Measurements from ENCODE around the gene LY6G6D.
"Not testable (repeated sequence)": the region's sequence is repeated elsewhere in the genome, so short reads cannot be mapped to it uniquely, and the experiment has no call there.

Gene LY6G6D

DNA sequence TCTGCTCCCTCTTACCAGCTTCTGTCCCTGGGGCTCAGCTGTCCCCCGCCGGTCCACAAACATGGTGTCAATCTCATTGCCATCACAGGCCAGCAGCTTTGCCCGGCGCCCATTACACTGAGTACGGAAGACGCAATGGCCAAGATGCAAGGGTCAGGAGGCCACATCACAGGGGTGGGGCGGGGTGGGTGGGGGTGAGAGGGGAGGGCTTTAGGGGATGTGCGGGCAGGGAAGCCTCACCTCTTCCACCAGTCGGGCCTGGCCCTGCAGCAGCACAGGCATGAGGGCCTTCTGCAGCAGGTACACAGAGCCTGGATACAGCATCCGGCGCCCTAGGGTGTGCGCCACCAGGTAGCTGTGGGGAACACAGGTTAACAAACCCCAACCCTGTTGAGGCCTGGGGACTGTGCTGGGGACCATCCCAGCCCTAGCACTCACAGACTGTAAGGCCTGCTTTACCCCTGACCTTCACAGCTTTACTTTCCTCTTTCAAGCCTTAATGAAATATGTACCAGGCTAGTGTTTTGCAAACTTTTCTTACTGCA, 23.5 kb upstream of the LY6G6D start:
- DNase-seq (ENCODE audit: insufficient read length, low spot score) (no peak), FAIRE-seq (no peak)

DNA sequence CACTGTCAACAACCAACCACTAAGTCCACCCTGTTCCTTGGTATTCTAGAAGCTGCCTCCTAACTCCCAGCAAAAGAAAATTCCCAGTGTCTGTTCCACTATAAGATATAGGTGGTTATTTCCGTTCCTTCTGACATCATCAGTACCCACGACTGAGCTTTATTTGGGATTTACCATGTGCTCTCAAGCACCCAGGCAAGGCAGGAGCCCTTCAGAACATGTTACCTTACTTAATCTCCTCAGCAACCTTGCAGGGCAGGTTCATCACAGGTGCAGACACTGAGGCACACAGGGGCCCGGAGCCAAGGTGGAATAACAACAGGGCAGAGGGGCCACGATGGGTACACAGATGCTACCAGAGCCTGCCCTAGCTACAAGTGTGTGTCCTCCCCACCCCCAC, 22.8 kb upstream of the LY6G6D start:
- DNase-seq (ENCODE audit: insufficient read length, low spot score) (no peak), FAIRE-seq (no peak)

DNA sequence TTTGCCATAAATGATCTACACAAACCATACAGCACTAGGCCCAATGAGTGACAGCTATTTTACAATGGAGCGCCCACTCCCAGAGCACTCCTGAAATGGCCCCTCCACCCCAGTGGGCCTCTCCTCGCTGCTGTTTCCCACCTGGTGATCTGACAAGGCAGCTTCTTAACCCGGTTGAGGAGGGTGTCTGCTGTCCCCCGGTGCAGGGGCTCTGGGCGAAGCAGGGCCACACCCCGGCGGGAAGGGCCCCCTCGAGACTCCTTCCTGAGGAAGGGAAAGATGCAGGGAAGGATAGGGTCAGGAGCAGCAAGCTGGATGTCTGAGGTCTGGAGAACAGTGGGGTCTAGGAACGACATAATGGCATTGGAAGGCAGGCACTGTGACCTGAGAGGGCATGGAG, 22.3 kb upstream of the LY6G6D start:
- DNase-seq (ENCODE audit: insufficient read length, low spot score) (no peak), FAIRE-seq (no peak)

DNA sequence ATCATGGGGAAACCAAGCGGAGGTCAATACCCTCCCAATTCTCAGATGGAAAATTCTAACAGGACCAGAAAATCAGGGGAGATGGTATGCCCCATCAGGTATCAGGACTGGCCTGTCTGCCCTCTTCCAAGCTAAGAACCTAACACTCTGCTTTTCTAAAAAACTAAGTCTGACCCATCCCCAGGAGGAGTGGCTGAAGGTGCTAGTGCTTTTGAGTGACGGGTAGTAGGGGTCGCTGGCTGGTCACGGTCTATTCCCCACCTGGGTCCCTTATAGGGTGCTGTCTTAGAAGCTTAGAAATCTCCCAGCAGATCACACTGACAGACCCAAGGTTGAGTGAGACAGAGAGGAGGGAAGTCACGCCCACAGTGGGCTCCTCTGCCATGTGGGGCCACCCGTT, 21.6 kb upstream of the LY6G6D start:
- FAIRE-seq (no peak), DNase-seq (ENCODE audit: insufficient read length, low spot score) (no peak)

DNA sequence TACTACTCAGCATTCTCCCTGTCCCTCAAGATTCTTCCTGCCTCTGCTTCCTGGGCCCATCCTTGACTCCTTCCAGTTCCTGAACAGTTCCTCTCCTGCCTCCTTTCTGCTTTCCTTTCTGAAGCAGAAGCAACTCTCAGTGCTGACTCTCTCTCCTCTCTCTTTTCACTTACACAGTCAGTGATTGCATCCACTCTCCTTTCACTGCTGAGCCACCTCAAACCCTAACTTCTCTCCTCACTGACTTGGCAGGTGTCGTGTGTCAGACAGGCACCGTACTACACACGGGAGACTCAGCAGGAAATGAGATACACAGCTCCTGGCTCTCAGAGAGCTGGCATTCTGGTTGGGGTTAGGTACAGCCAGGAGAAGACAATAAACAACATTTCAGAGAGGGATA, 17.6 kb upstream of the LY6G6D start:
- FAIRE-seq = no peak

DNA sequence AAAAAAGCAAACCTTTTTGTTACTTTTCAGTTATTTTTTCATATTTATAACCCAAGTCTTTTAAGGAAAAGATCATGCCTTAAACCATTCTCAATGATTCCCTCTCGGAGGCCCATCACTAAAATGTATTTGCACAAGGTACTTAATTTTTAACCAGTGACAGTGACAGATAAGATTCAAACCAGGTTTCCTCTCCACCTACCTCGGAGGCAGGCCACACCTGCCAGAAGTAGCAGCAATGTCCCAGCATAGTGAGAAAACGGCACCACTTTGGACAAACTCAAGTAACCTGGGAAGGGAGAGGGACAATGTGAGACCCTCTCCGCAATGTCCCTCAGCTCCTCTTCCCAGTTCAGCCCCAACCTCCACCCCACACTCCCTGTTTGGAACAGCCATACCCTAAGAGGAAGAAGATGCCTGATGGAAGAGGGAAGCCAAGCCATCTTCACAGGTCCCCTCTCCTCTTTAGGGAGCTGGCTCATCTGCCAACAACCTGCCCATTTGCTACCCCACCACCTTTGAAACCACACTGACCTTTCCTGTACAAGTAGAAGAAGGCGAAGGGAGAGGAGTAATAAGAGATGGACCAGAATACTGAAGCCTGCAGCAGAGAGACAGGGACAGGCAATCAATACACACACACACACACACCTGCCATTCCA, 14.3 kb upstream of the LY6G6D start:
- no peak for FAIRE-seq
- DNase-seq (ENCODE audit: insufficient read length, low spot score) = no peak

More for the DNA sequence above, 17.6 kb upstream of the LY6G6D start:
- no peak for DNase-seq (ENCODE audit: insufficient read length, low spot score)

DNA sequence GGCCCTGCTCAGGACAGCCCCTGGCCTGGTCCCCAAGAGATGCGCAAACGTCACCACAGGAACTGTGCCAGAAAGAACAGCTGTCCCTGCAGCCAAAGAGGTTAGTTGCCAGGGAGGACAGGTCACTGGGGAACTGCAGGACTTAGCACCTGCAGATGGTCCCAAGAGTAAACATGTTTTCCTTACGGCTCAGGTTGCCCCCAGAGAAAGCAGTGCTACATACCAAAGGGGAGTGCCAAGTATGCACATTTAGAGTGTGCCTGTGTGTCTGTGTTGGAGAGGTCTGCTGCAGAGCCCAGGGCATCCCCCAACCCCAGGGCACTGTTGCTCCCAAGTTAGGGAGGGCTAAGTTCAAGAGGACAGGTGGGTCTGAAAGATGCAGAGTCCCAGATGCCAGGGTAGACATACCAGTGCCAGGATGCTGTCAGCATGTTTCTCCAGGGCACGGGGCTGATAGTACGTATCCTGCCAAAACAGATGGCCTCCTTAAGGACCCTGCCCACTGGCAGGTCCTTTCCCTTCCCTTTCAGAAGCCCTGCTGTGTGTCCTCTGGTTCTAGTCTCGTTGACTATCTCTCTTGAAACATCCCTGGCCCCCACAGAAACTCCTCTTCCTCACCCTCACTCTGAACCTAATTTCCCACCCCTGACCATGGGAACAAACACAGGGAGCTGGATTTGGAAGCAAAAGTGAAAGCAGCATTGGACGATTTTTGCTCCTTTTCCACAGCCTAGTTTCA, 13.3 kb upstream of the LY6G6D start:
- FAIRE-seq (no peak), DNase-seq (ENCODE audit: insufficient read length, low spot score) (no peak)

DNA sequence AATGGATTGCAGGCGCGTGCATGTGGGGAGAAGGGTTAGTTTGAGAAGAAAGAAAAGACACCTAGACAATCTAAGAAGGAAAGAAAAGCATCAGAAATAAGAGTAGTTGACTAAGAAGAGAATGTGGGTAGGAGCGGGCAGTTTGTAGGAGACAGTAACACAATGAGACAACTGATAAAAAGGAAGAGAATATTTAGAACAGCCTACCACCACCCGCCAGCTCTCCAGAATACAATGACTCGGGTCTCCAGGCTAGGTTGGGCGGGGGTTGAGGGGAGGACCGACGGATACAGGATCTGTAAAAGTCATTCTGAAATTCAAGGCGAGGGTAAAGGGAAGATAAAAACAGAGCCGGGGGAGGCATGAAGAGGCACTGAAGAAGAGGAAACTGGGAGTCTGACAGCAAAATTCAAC, 12.7 kb upstream of the LY6G6D start:
- no peak for FAIRE-seq
- no peak for DNase-seq (ENCODE audit: insufficient read length, low spot score)

DNA sequence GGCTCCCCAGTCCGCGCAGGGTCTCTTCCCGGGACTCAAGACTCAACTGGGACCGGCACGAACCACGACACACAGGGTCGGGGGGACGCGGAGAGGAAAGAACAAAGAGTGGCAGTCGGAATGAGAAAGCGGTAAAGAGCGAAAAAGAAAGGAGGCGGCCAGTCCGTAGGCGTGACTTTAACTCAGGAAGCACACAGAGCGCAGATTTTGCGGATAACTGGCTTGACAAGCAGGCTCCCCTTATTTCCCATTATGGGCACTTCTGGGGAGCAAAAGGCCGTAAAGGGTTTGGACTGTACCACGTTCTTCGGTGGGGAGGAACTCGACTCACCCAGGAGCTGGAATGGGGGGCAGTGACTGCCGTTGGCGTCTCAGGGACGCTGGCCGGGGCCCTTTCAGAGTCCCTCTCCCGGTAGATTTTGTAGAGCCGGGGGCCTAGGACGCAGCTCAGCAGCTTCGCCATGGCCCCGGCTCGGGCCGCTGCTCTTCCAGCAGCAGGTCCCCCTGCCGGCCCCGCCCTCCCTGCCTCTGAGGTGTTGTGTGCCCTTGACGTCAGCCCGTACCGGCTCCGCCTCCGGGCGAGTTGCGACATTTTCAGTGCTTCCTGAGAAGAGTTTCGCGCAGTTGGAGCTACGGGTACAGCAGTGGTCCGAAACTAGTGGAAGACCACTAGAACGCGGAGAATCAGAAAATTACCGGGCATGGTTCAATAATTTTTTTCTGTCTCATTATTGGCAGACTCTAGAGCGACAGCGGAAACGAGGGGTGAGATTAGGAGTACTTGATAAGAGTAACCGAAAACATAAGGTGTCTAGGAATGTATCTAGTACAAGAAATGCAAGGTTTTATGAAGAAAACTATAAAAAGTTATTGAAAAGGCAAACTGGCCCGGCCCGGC, 12.1 kb upstream of the LY6G6D start, which contains the start of gene ABHD16A:
TSS of gene ABHD16A (minus strand) at position 506 of the 898 bp plus-strand sequence. CDS start at position 463, 43 bp downstream.
- peak; percentile 98 for FAIRE-seq

DNA sequence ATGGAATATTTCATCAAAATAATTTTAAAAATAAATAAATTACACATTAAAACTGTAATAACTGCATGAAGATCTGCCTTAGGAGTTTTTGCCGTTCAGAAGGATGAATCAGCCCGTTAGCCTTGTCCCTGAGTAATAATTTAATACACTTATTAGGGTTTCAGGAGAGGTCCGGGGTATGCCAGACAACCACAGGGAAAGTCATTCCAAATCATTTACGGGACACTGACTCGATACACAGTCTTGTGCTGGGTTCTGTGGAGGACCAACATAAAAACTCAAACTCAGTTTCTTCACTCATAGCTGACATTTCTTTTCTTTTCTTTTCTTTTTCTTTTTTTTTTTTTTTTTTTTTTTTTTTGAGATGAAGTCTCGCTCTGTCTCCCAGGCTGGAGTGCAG, 9.2 kb upstream of the LY6G6D start:
- no peak for DNase-seq (ENCODE audit: insufficient read length, low spot score)
- no peak for FAIRE-seq

More for the DNA sequence above, 12.1 kb upstream of the LY6G6D start, which contains the start of gene ABHD16A:
- peak; percentile 99 for DNase-seq (ENCODE audit: insufficient read length, low spot score)

DNA sequence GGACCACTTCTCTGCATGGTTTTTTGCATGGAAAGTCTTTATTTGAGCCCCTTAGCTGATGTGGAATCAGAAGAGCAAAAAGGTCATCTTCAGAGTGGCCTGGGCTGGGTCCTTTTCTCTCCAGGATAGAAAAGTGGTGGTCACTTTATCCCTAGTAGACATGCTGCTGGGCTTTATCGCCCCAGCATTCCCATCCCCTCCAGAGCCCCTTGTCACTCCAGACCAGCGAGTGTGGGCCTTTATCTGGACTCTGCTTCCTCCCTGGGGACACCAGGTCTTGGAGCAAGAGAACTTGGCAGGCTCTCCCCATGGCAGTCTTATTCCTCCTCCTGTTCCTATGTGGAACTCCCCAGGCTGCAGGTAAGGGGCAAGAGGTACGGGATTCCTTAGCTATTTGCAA, 8.5 kb upstream of the LY6G6D start, which contains the start of gene LY6G6F:
TSS of gene LY6G6F (plus strand) at position 268 of the 400 bp plus-strand sequence. CDS start at position 309, 41 bp downstream.
- FAIRE-seq = no peak
- DNase-seq (ENCODE audit: insufficient read length, low spot score) = no peak

DNA sequence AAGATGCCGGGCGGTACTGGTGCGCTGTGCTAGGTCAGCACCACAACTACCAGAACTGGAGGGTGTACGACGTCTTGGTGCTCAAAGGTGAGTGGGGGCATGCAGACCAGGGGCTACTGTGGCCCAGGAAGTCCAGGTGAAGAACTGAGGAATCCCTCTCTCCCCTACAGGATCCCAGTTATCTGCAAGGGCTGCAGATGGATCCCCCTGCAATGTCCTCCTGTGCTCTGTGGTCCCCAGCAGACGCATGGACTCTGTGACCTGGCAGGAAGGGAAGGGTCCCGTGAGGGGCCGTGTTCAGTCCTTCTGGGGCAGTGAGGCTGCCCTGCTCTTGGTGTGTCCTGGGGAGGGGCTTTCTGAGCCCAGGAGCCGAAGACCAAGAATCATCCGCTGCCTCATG, 7.4 kb upstream of the LY6G6D start:
- FAIRE-seq = no peak

DNA sequence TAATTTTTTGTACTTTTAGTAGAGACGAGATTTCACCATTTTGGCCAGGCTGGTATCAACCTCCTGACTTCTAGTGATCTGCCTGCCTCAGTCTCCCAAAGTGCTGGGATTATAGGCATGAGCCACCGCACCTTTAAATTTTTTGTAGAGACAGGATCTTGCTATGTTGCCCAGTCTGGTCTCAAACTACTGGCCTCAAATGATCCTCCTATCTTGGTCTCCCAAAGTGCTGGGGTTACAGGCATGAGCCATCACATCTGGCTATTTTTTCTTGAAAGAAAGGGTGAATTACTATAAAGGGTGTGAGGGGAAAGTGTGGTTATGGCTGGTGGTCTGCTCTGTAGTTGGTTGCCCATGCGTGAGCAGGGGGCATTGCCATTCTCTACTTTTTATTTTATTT, 6.9 kb upstream of the LY6G6D start:
- no peak for DNase-seq (ENCODE audit: insufficient read length, low spot score)
- FAIRE-seq = no peak

More for the DNA sequence above, 7.4 kb upstream of the LY6G6D start:
- DNase-seq (ENCODE audit: insufficient read length, low spot score) = no peak

DNA sequence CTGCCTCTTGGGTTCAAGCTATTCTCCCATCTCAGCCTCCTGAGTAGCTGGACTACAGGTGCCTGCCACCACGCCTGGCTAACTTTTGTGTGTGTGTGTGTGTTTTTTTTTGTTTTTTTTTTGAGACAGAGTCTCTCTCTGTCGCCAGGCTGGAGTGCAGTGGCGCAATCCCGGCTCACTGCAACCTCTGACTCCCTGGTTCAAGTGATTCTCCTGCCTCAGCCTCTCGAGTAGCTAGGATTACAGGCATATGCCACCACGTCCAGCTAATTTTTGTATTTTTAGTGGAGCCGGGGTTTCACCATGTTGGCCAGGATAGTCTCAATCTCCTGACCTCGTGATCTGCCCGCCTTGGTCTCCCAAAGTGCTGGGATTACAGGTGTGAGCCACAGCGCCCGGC, 6.0 kb upstream of the LY6G6D start:
- not testable (repeated sequence) for FAIRE-seq; DNase-seq (ENCODE audit: insufficient read length, low spot score)

DNA sequence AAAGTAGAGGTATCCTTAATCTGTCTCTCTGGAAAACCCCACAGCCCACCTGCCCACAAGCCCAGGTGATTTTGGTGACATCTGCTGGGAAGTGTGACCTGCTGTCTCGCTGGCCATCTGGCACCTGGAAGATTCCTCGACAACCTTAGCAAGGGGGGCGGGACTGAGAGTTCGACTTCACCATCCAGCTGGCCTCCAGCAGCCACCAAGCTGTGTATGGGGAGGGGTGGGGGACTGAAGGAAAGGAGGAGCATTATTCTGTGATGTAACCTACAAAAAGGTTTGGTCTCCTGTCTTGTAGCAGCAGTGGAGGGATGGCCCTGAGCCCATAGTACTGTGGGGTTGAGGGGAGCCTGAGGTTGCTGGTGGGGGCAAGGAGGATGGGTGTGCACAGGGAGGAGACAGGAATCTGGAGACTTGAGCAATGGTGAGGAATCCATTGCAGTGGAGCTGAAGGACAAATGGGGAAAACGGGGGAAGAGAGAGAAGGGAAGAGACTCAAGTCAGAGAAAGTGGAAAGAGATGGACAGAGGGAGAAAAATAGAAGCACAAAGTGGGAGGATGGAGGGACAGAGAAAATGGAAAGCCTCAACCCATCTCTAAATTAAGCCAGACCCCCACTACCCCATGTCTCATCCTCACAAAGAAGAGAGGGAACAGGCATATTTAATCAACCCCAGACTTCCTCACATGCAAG, 4.5 kb upstream of the LY6G6D start:
- FAIRE-seq (no peak), DNase-seq (ENCODE audit: insufficient read length, low spot score) (no peak)

DNA sequence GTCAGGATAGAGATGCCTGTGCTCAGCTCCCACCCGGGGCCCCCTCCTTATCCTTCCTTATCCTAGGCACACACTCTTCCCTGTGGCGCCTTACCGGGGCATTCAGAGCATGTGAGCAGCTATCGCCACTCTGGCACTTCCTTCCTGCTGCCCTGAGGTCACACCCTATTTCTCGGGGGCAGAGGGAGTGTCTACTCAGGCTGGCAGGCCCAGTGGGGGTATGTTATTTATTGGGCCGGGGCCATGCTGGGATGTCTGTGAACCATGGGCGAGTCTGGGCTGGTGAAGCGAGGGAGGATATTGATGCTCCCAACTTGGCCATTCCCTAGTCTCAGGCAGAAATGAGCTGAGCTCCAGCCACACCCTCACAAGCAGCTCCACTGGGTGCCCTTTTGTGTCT, 3.9 kb upstream of the LY6G6D start:
- FAIRE-seq = no peak
- DNase-seq (ENCODE audit: insufficient read length, low spot score) = no peak

DNA sequence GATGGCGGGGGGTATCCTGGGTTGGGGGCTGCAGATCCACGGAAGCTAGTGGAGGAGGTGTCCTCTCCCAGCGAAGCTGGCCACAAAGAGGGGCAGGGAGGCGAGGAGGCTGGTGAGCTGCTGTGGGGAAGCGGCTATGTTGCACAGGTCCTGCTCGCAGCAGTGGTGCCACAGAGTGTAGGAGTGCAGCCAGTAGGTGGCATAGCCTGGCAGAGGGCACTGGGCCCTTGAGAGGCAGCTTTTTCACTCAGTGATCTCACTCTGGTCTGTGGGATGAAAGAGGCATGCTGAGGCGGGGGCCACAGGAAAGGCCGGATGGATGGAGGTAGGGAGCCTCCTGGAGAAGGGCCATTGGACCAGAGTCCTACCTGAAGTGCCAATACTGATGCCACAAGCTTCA, 2.9 kb upstream of the LY6G6D start:
- peak; percentile 54 for FAIRE-seq
- DNase-seq (ENCODE audit: insufficient read length, low spot score) = no peak

DNA sequence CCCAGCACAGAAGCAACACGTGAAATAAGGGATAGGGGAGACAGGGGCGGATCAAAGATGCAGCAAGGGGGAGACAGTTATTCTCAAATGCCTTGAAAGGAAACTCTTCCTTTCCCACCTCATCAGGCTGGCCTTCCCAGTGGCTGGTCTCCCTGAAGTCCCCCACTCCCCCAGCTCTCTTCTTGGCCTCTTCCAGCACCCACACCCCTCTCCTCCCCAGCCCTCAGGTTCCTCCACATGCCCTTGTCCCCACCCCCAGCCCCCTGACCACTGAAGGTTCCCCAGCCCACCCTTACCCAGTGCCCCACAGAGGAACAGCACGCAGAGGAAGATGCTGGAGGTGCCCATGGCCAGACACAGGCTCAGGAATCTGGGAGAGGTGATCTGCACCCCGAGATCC, 1.7 kb upstream of the LY6G6D start:
- DNase-seq (ENCODE audit: insufficient read length, low spot score) (no peak), FAIRE-seq (no peak)

DNA sequence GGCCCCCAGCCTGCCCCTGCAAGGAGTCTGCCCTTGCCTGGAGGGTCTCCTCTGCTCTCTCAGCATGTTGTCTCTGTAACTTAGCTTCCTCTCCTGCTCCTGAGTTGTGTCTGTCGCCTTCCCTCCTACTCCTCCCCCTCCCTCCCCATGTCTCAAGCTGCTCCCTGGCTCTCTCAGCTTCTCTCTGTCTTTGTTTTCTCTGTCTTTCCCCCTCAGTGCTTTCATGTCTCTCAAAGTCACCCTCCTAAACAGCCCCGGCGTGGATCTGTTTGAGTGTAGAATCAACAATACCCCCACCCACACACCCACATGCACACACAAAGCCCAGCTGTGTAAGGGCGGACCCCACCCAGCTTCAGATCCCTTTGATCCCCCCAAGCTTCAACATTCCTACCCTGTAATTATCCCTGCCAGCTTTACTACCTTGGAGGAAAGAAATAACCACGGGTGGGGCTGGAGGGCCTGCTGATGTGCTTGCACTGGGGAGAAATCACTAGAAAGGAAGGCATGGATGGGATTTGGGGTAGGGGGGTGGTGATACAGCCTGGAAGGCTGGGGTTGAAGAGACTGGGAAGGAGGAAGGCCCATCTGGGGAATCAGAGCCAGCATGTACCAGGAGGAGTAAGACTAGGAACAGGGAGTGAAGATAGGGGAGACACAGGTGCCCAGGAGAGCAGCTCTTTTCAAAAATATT, 1.0 kb upstream of the LY6G6D start:
- no peak for DNase-seq (ENCODE audit: insufficient read length, low spot score)
- FAIRE-seq = no peak

Data from HTR-8/SVneo (cell line).